Measurements from ENCODE around the gene AGAP1. TPM values are rescaled to one million over a fixed set of nuclear protein-coding genes. Genes with fewer than 3 reads are reported as not detected.

The AGAP1 gene
- total RNA-seq, 1 donor from 2014 or later: 20.4 TPM

DNA sequence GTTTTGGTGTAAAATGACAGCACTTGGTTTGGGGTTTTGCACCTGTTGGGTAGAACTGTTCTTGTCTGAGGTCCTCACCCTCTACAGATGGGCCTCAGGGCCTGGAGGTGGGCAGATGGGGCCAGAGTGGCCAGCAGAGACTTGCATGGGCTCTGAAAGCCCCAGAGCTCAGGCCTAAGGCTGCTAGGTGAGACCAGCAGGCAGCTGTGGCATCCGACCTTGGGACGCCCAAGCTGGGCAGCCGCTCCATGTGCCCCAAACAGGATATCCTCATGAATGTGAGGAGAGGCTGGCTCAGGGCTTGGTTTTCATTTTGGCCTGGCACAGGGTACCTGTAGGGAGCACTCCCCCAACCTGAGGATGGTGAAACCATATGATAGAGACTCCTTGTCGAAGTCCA, 636.1 kb downstream of the AGAP1 start:
- H3K4me2 ChIP-seq: no peak overlapping the region
- Mint-ChIP-seq H3K9me3 (no peaks in the 10 kb centered on the region), H3K27ac (no peak overlapping the region), H3K4me1 (peaks cover 17% of the 10 kb centered on the region), H3K4me3 (no peak overlapping the region), H3K27me3 (ENCODE audit: insufficient read depth, low read depth) (peaks cover 4% of the 10 kb centered on the region), H3K36me3 (peaks cover 17% of the 10 kb centered on the region)
- H3K27ac ChIP-seq: no peak overlapping the region
- no peak for TF ChIP-seq EZH2 (IDR thresholded peaks at IDR 0.05)
- no peak for TF ChIP-seq CTCF (IDR thresholded peaks at IDR 0.05)
- TF ChIP-seq EZH2phosphoT487 (IDR thresholded peaks at IDR 0.05): no peak
- no peaks in the 10 kb centered on the region for H3K27me3 ChIP-seq
- no peak overlapping the region for H3K4me3 ChIP-seq
- H4K20me1 ChIP-seq (ENCODE audit: low read depth): peaks cover 15% of the 10 kb centered on the region
- H3K9ac ChIP-seq: no peak overlapping the region
- no peaks in the 10 kb centered on the region for H3K4me1 ChIP-seq
- no peak overlapping the region for H2AFZ ChIP-seq (replicated peaks)
- no peak for DNase-seq (ENCODE audit: low spot score)
- no peaks in the 10 kb centered on the region for H3F3A ChIP-seq (ENCODE audit: low read depth)
- no peaks in the 10 kb centered on the region for H3K9me3 ChIP-seq (ENCODE audit: low read depth)
- H3K36me3 ChIP-seq: no peaks in the 10 kb centered on the region
- H3K79me2 ChIP-seq (ENCODE audit: low read depth): no peaks in the 10 kb centered on the region

DNA sequence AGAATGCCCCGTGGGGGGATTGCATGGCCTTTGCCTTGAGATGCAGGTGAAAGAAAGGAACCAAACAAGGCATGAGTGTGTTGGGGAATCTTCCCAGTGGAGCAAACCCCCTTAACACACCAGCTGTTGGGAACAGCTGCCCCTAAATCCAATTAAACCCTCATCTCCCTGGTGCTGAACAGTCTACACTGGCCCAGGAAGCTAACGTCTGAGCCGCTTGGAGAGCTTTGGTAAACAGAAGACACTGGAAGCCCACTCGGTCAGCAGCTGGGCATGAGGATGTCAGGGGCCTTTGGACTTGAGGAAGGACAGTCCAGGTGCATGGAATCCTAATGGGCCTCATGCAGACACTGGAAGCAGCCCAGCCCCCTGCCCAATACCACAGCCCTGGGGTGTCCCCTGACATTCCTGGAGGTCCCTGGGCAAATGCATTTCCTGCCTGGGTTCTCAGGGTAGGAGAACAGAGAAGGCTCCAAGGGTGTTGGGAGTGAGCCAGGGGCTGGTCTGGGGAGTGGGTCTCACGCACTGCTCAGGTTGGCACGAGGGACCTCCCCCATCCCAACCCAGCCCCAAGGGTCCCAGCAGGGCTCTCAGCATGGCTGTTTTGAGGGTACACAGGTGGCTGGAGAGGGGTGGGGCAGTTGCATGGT, 636.6 kb downstream of the AGAP1 start:
- Histone ChIP-seq H3K4me3 (no peak overlapping the region), H3K9ac (no peak overlapping the region), H3K4me2 (no peak overlapping the region), H3K9me3 (ENCODE audit: low read depth) (no peaks in the 10 kb centered on the region), H4K20me1 (ENCODE audit: low read depth) (peaks cover 15% of the 10 kb centered on the region), H3K27me3 (no peaks in the 10 kb centered on the region), H3K36me3 (no peaks in the 10 kb centered on the region), H3F3A (ENCODE audit: low read depth) (no peaks in the 10 kb centered on the region), H2AFZ (replicated peaks) (no peak overlapping the region), H3K27ac (no peak overlapping the region), H3K4me1 (no peaks in the 10 kb centered on the region), H3K79me2 (ENCODE audit: low read depth) (no peaks in the 10 kb centered on the region)
- H3K9me3 Mint-ChIP-seq: no peaks in the 10 kb centered on the region
- no peak overlapping the region for H3K27ac Mint-ChIP-seq
- peaks cover 12% of the 10 kb centered on the region for H3K36me3 Mint-ChIP-seq
- H3K27me3 Mint-ChIP-seq (ENCODE audit: insufficient read depth, low read depth): peaks cover 4% of the 10 kb centered on the region
- H3K4me3 Mint-ChIP-seq: no peak overlapping the region
- peaks cover 17% of the 10 kb centered on the region for H3K4me1 Mint-ChIP-seq
- DNase-seq (ENCODE audit: low spot score): no peak
- no peak for TF ChIP-seq EZH2phosphoT487 (IDR thresholded peaks at IDR 0.05)
- no peak for TF ChIP-seq CTCF (IDR thresholded peaks at IDR 0.05)
- TF ChIP-seq EZH2 (IDR thresholded peaks at IDR 0.05): no peak

DNA sequence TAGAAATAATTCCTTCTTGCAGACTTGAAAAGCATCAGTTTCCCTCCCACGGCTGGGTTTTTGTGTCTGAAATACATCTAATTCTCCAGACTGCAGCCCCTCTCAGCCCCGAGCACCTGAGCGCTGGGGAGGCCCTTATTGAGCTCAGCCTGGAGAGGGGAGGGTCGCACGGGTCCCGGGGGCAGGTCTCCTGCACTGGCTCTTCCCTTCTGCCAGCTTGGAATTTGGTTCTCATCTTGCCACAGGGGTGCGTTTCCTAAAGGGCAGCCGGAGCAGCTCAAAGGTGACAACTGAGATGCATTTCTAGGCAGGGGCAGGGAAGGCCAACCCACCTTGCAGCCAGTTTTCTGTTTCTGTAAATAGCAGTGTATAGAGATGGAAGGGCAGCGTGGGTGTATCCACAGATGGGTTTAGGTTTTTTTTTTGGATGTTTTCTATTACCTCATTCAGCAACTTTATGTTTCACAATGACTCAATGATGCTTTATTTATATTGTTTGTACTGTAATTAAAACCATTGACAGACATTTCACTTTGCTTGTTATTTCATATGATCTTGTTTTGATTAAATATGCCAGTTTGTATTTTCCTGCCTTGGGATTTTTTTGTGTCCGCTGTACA, 637.3 kb downstream of the AGAP1 start:
- H3K9me3 Mint-ChIP-seq: no peaks in the 10 kb centered on the region
- peaks cover 4% of the 10 kb centered on the region for H3K27me3 Mint-ChIP-seq (ENCODE audit: insufficient read depth, low read depth)
- Histone ChIP-seq H3K27me3 (no peaks in the 10 kb centered on the region), H3F3A (ENCODE audit: low read depth) (no peaks in the 10 kb centered on the region), H3K9ac (no peak overlapping the region), H3K36me3 (no peaks in the 10 kb centered on the region), H3K27ac (no peak overlapping the region), H3K4me2 (no peak overlapping the region), H2AFZ (replicated peaks) (no peak overlapping the region), H3K9me3 (ENCODE audit: low read depth) (no peaks in the 10 kb centered on the region), H3K4me3 (no peak overlapping the region), H3K4me1 (no peaks in the 10 kb centered on the region), H4K20me1 (ENCODE audit: low read depth) (peaks cover 15% of the 10 kb centered on the region), H3K79me2 (ENCODE audit: low read depth) (no peaks in the 10 kb centered on the region)
- TF ChIP-seq EZH2phosphoT487 (IDR thresholded peaks at IDR 0.05) (no peak), CTCF (IDR thresholded peaks at IDR 0.05) (no peak), EZH2 (IDR thresholded peaks at IDR 0.05) (no peak)
- H3K36me3 Mint-ChIP-seq: peaks cover 11% of the 10 kb centered on the region
- H3K4me1 Mint-ChIP-seq: peaks cover 20% of the 10 kb centered on the region
- H3K27ac Mint-ChIP-seq: no peak overlapping the region
- H3K4me3 Mint-ChIP-seq: no peak overlapping the region
- DNase-seq (ENCODE audit: low spot score): no peak

Data from neural progenitor cell (in vitro differentiated cells).